Panc1 (cell line): Measurements from ENCODE around the gene PLA1A. TPM values are rescaled to one million over a fixed set of nuclear protein-coding genes. Genes with fewer than 3 reads are reported as not detected.

Experiments used
- ATAC-seq: fragments of 200-7000 bp; cut with Tn5 transposase; 2 replicates; pipeline ENCODE4 v1.9.1; 2020; ENCODE audit warnings: mild to moderate bottlenecking, moderate library complexity
- BruUV-seq: library from RNA; stranded (reverse); fragments of 400-500 nt; replicated peaks from 2 replicates; lab custom pipeline; 2021; lab: Mats Ljungman, UMichigan
- CTCF ChIA-PET: fragments of 300-600 bp; sonication (Branson Sonifier 250); formaldehyde crosslinking; loops from one replicate; lab custom pipeline; 2022; ENCODE audit warnings: antibody characterized with exemption; lab: Charles Lee
- POLR2A ChIA-PET: fragments of 300-600 bp; sonication (Branson Sonifier 250); formaldehyde crosslinking; loops from one replicate; lab custom pipeline; 2022; ENCODE audit warnings: antibody characterized with exemption; lab: Charles Lee
- DNase-seq: peaks from one replicate; pipeline ENCODE4 v3.0.0-alpha.2; 2010; ENCODE audit warnings: low read depth, low spot score
- H3K27ac ChIP-seq: 2 replicates; pipeline ENCODE4 v1.5.1; 2011; ENCODE audit warnings: mild to moderate bottlenecking, low read length, inconsistent platforms
- H3K27me3 ChIP-seq: fragments of 200-500 bp; sonication (Bioruptor generic); 2 replicates; pipeline ENCODE4 v1.6.0; 2014; ENCODE audit warnings: low read length, inconsistent platforms; ENCODE audit not compliant: control insufficient read depth, insufficient read depth
- H3K36me3 ChIP-seq: fragments of 200-500 bp; sonication (Bioruptor generic); 2 replicates; pipeline ENCODE4 v1.5.1; 2014; ENCODE audit warnings: inconsistent platforms, mild to moderate bottlenecking, low read length, moderate library complexity; ENCODE audit not compliant: control insufficient read depth, insufficient read depth
- H3K4me1 ChIP-seq: 2 replicates; pipeline ENCODE4 v1.5.1; 2011; ENCODE audit warnings: inconsistent platforms, mild to moderate bottlenecking, low read length, moderate library complexity; ENCODE audit not compliant: control insufficient read depth, insufficient read depth
- H3K4me3 ChIP-seq, 2 experiments: 2 replicates each; pipeline ENCODE4 v1.5.1; 2011 to 2012; ENCODE audit warnings: low read depth in 2 of 2, low read length in 2 of 2, mild to moderate bottlenecking in 2 of 2, inconsistent platforms in 1 of 2, moderate library complexity in 1 of 2
- H3K9me3 ChIP-seq: fragments of 200-500 bp; sonication (Bioruptor generic); 2 replicates; pipeline ENCODE4 v1.5.1; 2014; ENCODE audit warnings: low read depth, mild to moderate bottlenecking, inconsistent platforms, low read length, moderate library complexity; ENCODE audit not compliant: control insufficient read depth, insufficient read depth
- POLR2AphosphoS5 ChIP-seq: IDR thresholded peaks from 2 replicates; pipeline ENCODE4 v1.6.1; 2012; ENCODE audit warnings: mild to moderate bottlenecking, low read depth, low read length, moderate library complexity
- REST ChIP-seq, 2 experiments: IDR thresholded peaks; 2 replicates each; pipeline ENCODE4 v1.6.1; 2011 to 2012; ENCODE audit warnings: low read depth in 2 of 2, control low read depth in 1 of 2, low read length in 1 of 2, mild to moderate bottlenecking in 1 of 2, moderate library complexity in 1 of 2; ENCODE audit not compliant: insufficient read depth in 1 of 2
- SIN3A ChIP-seq: IDR thresholded peaks from 2 replicates; pipeline ENCODE4 v1.6.1; 2012; ENCODE audit warnings: low read depth, mild to moderate bottlenecking, low read length, moderate library complexity, borderline replicate concordance; ENCODE audit not compliant: insufficient read depth
- TCF7L2 ChIP-seq: IDR thresholded peaks from 2 replicates; pipeline ENCODE4 v1.6.1; 2011; ENCODE audit warnings: mild to moderate bottlenecking, low read depth, low read length, inconsistent platforms
- in situ Hi-C: cut with HindIII; loops from 2 replicates; pipeline ENCODE4 v1.10.0; 2016; ENCODE audit warnings: low sequenced_read_pairs, low pct_unique_long_range_greater_than_20kb
- intact Hi-C: fragments of 100-400 bp; cut with micrococcal nuclease; formaldehyde crosslinking; loops from one replicate; pipeline ENCODE4 v1.10.0; 2022; ENCODE audit not compliant: unreplicated experiment
- total RNA-seq: library from RNA; stranded (reverse); gene quantifications from one replicate; pipeline ENCODE4 v1.2.1, GENCODE V29; 2021; ENCODE audit not compliant: unreplicated experiment
- TF ChIP-seq, protein P1 (sequence below): fragments of 450-650 bp; IDR thresholded peaks from 2 replicates; pipeline ENCODE4 v1.5.1; 2017; ENCODE audit warnings: mild to moderate bottlenecking

Gene PLA1A
- total RNA-seq, 1 experiment from 2014 or later: not detected

DNA sequence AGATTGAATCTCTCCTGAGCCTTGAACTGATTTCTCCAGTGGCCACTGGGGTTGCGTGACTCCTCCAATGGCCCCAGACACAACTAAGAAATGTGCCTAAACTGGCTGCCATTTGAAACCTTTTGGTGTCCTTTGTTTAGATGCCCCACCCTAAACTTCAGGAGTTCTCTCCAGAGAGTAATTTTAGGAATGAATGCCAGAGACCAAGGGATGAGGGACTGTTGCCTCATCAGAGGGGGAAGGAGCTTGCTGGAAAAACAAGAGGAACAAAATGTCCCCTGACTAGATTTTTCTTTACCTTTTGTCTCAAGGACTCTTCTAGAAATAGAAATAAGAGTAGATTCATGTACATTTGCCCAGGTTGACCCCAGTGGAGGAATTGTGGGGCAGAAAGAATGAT, 26.5 kb upstream of the PLA1A start:
- in situ Hi-C loops (no loop called here), intact Hi-C loops (no loop called here)
- Histone ChIP-seq H3K27me3 (peaks cover 5% of the 10 kb centered on the region), H3K9me3 (no peaks in the 10 kb centered on the region), H3K4me3 (no peak overlapping the region), H3K36me3 (no peaks in the 10 kb centered on the region), H3K27ac (no peak overlapping the region), H3K4me1 (no peaks in the 10 kb centered on the region)
- no peak for ATAC-seq
- BruUV-seq: no TSS peak
- ChIA-PET POLR2A (no interaction called here), CTCF (no interaction called here)
- no peak for DNase-seq
- TF ChIP-seq REST (IDR thresholded peaks at IDR 0.05; ENCODE audit: insufficient read depth in 1 of 2, low read depth in 2 of 2, low read length in 1 of 2): no peak

DNA sequence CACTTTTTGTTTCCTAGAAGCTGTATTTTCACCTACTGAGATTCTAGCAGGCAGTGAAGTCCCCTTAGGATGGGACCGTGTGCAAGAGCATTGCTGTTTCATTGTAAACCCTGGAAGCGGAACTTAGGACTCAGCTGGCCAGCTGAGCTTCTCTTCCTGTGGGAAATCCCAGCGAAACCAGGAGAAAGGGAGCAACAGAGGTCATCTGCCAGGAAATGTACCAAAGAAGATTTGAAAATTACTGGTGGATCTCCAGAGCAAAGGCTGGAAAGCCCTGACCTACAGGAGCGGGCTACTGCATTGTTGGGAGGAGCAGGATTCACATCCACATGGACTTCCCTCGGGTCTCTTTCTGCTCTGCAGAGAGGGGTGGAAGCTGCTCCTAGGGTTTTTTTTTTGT, 26.0 kb upstream of the PLA1A start:
- CTCF ChIA-PET: no interaction called here
- no TSS peak for BruUV-seq
- H3K4me1 ChIP-seq: no peaks in the 10 kb centered on the region
- ATAC-seq: no peak
- no peak overlapping the region for H3K27ac ChIP-seq
- H3K9me3 ChIP-seq: no peaks in the 10 kb centered on the region
- POLR2A ChIA-PET: no interaction called here
- H3K36me3 ChIP-seq: no peaks in the 10 kb centered on the region
- no peak for DNase-seq
- intact Hi-C loops (no loop called here), in situ Hi-C loops (no loop called here)
- TF ChIP-seq TCF7L2 (no peak), SIN3A (no peak), REST (IDR thresholded peaks at IDR 0.05; ENCODE audit: insufficient read depth in 1 of 2, low read depth in 2 of 2, low read length in 1 of 2) (no peak), POLR2AphosphoS5 (no peak)
- TF ChIP-seq, protein P1, sequence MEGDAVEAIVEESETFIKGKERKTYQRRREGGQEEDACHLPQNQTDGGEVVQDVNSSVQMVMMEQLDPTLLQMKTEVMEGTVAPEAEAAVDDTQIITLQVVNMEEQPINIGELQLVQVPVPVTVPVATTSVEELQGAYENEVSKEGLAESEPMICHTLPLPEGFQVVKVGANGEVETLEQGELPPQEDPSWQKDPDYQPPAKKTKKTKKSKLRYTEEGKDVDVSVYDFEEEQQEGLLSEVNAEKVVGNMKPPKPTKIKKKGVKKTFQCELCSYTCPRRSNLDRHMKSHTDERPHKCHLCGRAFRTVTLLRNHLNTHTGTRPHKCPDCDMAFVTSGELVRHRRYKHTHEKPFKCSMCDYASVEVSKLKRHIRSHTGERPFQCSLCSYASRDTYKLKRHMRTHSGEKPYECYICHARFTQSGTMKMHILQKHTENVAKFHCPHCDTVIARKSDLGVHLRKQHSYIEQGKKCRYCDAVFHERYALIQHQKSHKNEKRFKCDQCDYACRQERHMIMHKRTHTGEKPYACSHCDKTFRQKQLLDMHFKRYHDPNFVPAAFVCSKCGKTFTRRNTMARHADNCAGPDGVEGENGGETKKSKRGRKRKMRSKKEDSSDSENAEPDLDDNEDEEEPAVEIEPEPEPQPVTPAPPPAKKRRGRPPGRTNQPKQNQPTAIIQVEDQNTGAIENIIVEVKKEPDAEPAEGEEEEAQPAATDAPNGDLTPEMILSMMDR: no peak
- no peak overlapping the region for H3K4me3 ChIP-seq
- peaks cover 5% of the 10 kb centered on the region for H3K27me3 ChIP-seq
